HEK293 (cell line): ENCODE data around the gene TSPAN14.
A peak's percentile ranks its signal among the peaks of the same experiment; 100 is the strongest.

Source experiments
- CTCF ChIA-PET: fragments of 350-600 bp; formaldehyde crosslinking; extraction: SDS; loops from one replicate; lab custom pipeline; 2021; ENCODE audit warnings: antibody characterized with exemption; lab: Yijun Ruan, JAX
- POLR2A ChIA-PET: fragments of 300-600 bp; formaldehyde crosslinking; extraction: SDS; loops from one replicate; lab custom pipeline; 2020; ENCODE audit warnings: antibody characterized with exemption, inconsistent platforms; lab: Yijun Ruan, JAX
- H3K27ac ChIP-seq: fragments of 200-500 bp; sonication (Bioruptor generic); 2 replicates; pipeline ENCODE4 v1.5.1; 2014; ENCODE audit warnings: low read depth, low read length, control low read depth, inconsistent platforms; ENCODE audit errors: extremely low read depth
- H3K36me3 ChIP-seq, 2 experiments: fragments of 200-500 bp in 1 of 2; sonication (Bioruptor generic) in 1 of 2; 1 replicate in 1 of 2; 2 replicates in 1 of 2; pipeline ENCODE4 v1.5.1; 2014 to 2017; ENCODE audit warnings: inconsistent platforms in 2 of 2, low read length in 2 of 2; ENCODE audit not compliant: control insufficient read depth in 2 of 2, insufficient read depth in 1 of 2
- H3K4me1 ChIP-seq: fragments of 200-500 bp; sonication (Bioruptor generic); 2 replicates; pipeline ENCODE4 v1.5.1; 2014; ENCODE audit warnings: mild to moderate bottlenecking, low read length, inconsistent platforms; ENCODE audit not compliant: control insufficient read depth, insufficient read depth
- H3K4me3 ChIP-seq: 2 replicates; pipeline ENCODE4 v1.5.1; 2011; ENCODE audit warnings: low read depth, mild to moderate bottlenecking, control low read depth, low read length, moderate library complexity
- H3K9me3 ChIP-seq: fragments of 200-500 bp; sonication (Bioruptor generic); 2 replicates; pipeline ENCODE4 v1.5.1; 2014; ENCODE audit warnings: low read depth, low read length, inconsistent platforms; ENCODE audit not compliant: control insufficient read depth, insufficient read depth
- KLF10 ChIP-seq: fragments of 450-650 bp; IDR thresholded peaks from 2 replicates; pipeline ENCODE4 v1.5.1; 2018; ENCODE audit warnings: missing biosample characterization, mild to moderate bottlenecking, missing genetic modification characterization
- MZF1 ChIP-seq: fragments of 450-650 bp; formaldehyde crosslinking; IDR thresholded peaks from 2 replicates; pipeline ENCODE4 v1.5.1; 2017; ENCODE audit warnings: missing biosample characterization, missing genetic modification characterization, borderline replicate concordance
- YY2 ChIP-seq: fragments of 450-650 bp; formaldehyde crosslinking; IDR thresholded peaks from 2 replicates; pipeline ENCODE4 v1.5.1; 2016; ENCODE audit warnings: missing biosample characterization, missing genetic modification characterization
- ZBTB48 ChIP-seq: fragments of 450-650 bp; formaldehyde crosslinking; IDR thresholded peaks from 2 replicates; pipeline ENCODE4 v1.5.1; 2016; ENCODE audit warnings: missing biosample characterization, missing genetic modification characterization
- ZFHX2 ChIP-seq: fragments of 450-650 bp; formaldehyde crosslinking; conservative IDR thresholded peaks from 2 replicates; pipeline ENCODE4 v1.5.1; 2016; ENCODE audit warnings: missing biosample characterization, missing genetic modification characterization
- ZFP69B ChIP-seq: fragments of 450-650 bp; formaldehyde crosslinking; IDR thresholded peaks from 2 replicates; pipeline ENCODE4 v1.5.1; 2016; ENCODE audit warnings: missing biosample characterization, missing genetic modification characterization
- ZIC2 ChIP-seq: fragments of 450-650 bp; formaldehyde crosslinking; IDR thresholded peaks from 2 replicates; pipeline ENCODE4 v1.5.1; 2016; ENCODE audit warnings: missing biosample characterization, missing genetic modification characterization
- ZNF146 ChIP-seq: fragments of 450-650 bp; formaldehyde crosslinking; IDR thresholded peaks from 2 replicates; pipeline ENCODE4 v1.5.1; 2016; ENCODE audit warnings: missing biosample characterization, missing genetic modification characterization
- ZNF23 ChIP-seq: fragments of 450-650 bp; formaldehyde crosslinking; IDR thresholded peaks from 2 replicates; pipeline ENCODE4 v1.5.1; 2016; ENCODE audit warnings: missing biosample characterization, missing genetic modification characterization, borderline replicate concordance
- ZNF391 ChIP-seq: fragments of 450-650 bp; formaldehyde crosslinking; IDR thresholded peaks from 2 replicates; pipeline ENCODE4 v1.5.1; 2016; ENCODE audit warnings: low read depth, missing biosample characterization, missing genetic modification characterization, borderline replicate concordance
- ZNF530 ChIP-seq: fragments of 450-650 bp; formaldehyde crosslinking; IDR thresholded peaks from 2 replicates; pipeline ENCODE4 v1.5.1; 2016; ENCODE audit warnings: low read depth, missing biosample characterization, missing genetic modification characterization
- ZNF600 ChIP-seq: fragments of 450-650 bp; formaldehyde crosslinking; IDR thresholded peaks from 2 replicates; pipeline ENCODE4 v1.5.1; 2016; ENCODE audit warnings: missing biosample characterization, missing genetic modification characterization
- ZNF626 ChIP-seq: fragments of 450-650 bp; sonication (Bioruptor Pico); formaldehyde crosslinking; IDR thresholded peaks from 2 replicates; pipeline ENCODE4 v1.5.1; 2018; ENCODE audit warnings: missing biosample characterization, missing genetic modification characterization, inconsistent platforms
- TF ChIP-seq, protein P1 (sequence below): fragments of 450-650 bp; formaldehyde crosslinking; IDR thresholded peaks from 2 replicates; pipeline ENCODE4 v1.5.1; 2017; ENCODE audit warnings: missing biosample characterization, missing genetic modification characterization
- TF ChIP-seq, protein P2 (sequence below): fragments of 450-650 bp; formaldehyde crosslinking; IDR thresholded peaks from 2 replicates; pipeline ENCODE4 v1.5.0; 2017; ENCODE audit warnings: missing biosample characterization, missing genetic modification characterization, borderline replicate concordance
- TF ChIP-seq, protein P3 (sequence below): fragments of 450-650 bp; formaldehyde crosslinking; IDR thresholded peaks from 2 replicates; pipeline ENCODE4 v1.5.1; 2016; ENCODE audit warnings: missing biosample characterization, missing genetic modification characterization

TSPAN14 gene

DNA sequence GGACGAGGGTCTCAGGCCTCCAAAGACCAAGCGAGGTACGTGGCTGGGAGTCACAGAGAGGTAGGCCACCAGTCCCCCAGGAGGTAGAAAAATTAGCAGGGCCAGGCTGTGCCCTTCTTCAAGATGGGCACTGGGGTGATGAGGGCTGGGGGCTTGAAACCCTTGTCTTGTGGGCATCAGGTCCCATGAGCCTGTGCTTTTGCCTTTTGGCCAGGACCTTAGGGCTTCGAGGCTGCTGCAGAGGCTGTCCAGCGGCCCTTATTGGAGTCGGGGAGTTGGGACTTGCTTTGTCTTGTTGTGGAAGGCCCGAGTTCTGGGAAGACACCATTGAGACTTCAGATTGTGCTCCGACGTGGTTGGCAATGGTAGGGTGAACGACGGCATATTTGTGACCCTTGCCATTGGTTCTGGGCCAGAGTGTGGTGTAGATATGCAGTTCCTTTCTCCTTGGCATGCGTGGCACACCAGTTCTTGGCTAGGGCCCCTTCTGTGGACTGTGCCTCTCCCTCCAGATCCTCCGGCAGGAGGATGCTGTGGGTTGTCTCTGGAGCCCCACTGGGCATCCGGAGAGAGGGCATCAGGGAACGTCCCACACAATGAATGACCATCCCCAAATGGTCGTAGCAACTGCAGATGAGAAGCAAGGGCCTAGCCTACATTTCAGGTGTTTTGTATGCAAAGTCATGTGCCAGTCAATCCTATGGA lies 84.5 kb downstream of the TSPAN14 start:
- Histone ChIP-seq H3K36me3 (no peaks in the 10 kb centered on the region), H3K9me3 (no peaks in the 10 kb centered on the region), H3K27ac (no peak overlapping the region), H3K4me3 (no peak overlapping the region), H3K4me1 (no peaks in the 10 kb centered on the region)
- CTCF ChIA-PET: interaction anchor here (0.6 kb wide), 1 partner anchor 131 kb away, joined by 3 read pairs; the partner anchor contains the start of gene PRXL2A
- TF ChIP-seq YY2 (tag by site-specific recombination): no peak
- no peak for TF ChIP-seq KLF10
- no peak for TF ChIP-seq MZF1 (tag by site-specific recombination)
- TF ChIP-seq, protein P1, sequence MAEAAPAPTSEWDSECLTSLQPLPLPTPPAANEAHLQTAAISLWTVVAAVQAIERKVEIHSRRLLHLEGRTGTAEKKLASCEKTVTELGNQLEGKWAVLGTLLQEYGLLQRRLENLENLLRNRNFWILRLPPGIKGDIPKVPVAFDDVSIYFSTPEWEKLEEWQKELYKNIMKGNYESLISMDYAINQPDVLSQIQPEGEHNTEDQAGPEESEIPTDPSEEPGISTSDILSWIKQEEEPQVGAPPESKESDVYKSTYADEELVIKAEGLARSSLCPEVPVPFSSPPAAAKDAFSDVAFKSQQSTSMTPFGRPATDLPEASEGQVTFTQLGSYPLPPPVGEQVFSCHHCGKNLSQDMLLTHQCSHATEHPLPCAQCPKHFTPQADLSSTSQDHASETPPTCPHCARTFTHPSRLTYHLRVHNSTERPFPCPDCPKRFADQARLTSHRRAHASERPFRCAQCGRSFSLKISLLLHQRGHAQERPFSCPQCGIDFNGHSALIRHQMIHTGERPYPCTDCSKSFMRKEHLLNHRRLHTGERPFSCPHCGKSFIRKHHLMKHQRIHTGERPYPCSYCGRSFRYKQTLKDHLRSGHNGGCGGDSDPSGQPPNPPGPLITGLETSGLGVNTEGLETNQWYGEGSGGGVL (tag by site-specific recombination): no peak
- no peak for TF ChIP-seq ZFP69B
- no peak for TF ChIP-seq ZNF600
- TF ChIP-seq ZNF391 (tag by site-specific recombination): no peak
- TF ChIP-seq ZBTB48: no peak
- TF ChIP-seq, protein P2, sequence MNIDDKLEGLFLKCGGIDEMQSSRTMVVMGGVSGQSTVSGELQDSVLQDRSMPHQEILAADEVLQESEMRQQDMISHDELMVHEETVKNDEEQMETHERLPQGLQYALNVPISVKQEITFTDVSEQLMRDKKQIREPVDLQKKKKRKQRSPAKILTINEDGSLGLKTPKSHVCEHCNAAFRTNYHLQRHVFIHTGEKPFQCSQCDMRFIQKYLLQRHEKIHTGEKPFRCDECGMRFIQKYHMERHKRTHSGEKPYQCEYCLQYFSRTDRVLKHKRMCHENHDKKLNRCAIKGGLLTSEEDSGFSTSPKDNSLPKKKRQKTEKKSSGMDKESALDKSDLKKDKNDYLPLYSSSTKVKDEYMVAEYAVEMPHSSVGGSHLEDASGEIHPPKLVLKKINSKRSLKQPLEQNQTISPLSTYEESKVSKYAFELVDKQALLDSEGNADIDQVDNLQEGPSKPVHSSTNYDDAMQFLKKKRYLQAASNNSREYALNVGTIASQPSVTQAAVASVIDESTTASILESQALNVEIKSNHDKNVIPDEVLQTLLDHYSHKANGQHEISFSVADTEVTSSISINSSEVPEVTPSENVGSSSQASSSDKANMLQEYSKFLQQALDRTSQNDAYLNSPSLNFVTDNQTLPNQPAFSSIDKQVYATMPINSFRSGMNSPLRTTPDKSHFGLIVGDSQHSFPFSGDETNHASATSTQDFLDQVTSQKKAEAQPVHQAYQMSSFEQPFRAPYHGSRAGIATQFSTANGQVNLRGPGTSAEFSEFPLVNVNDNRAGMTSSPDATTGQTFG: no peak
- TF ChIP-seq ZFHX2 (tag by site-specific recombination): no peak
- TF ChIP-seq, protein P3, sequence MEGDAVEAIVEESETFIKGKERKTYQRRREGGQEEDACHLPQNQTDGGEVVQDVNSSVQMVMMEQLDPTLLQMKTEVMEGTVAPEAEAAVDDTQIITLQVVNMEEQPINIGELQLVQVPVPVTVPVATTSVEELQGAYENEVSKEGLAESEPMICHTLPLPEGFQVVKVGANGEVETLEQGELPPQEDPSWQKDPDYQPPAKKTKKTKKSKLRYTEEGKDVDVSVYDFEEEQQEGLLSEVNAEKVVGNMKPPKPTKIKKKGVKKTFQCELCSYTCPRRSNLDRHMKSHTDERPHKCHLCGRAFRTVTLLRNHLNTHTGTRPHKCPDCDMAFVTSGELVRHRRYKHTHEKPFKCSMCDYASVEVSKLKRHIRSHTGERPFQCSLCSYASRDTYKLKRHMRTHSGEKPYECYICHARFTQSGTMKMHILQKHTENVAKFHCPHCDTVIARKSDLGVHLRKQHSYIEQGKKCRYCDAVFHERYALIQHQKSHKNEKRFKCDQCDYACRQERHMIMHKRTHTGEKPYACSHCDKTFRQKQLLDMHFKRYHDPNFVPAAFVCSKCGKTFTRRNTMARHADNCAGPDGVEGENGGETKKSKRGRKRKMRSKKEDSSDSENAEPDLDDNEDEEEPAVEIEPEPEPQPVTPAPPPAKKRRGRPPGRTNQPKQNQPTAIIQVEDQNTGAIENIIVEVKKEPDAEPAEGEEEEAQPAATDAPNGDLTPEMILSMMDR: no peak
- POLR2A ChIA-PET: no interaction called here

DNA sequence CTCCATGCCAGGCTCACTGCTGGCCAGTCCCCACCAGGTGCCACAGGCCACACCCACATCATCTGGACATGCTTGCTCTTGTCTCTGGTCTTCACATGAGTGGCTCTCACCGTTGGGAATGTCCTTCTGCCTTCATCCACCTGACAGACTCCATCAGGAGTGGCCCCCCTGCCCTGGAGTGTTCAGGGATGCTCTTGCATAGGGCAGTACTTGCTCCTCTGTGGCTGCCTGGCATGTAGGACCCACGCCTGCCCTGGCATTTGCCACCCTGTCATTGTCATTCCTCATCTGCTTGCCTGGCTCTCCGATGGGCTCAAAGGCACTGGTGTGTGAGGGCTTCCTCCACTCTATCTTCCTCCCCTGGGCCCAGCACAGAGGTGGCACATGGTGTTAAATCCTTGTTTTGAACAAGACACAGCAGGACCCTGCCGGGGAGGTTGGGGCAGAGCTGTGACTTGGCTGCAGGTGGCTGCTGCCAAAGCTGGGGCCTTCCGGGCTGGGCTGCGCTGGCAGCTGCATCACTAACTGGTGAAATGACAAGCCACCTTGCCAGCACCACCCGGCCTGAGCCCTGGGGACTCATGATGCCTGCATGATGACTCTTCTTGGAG lies 85.4 kb downstream of the TSPAN14 start:
- TF ChIP-seq ZNF23 (tag by site-specific recombination) (no peak), ZNF626 (tag by site-specific recombination) (no peak), ZNF530 (tag by site-specific recombination) (no peak), ZNF146 (tag by site-specific recombination) (no peak), ZIC2 (0 out of 2 replicates have a peak, but pooled peaks have one; percentile 25)
- Histone ChIP-seq H3K9me3 (no peaks in the 10 kb centered on the region), H3K4me1 (no peaks in the 10 kb centered on the region), H3K4me3 (no peak overlapping the region), H3K27ac (no peak overlapping the region), H3K36me3 (no peaks in the 10 kb centered on the region)
- POLR2A ChIA-PET: no interaction called here
- CTCF ChIA-PET: no interaction called here
